ENCODE measurements around the gene MAP4K4. TPM values are rescaled to one million over a fixed set of nuclear protein-coding genes. Genes with fewer than 3 reads are reported as not detected.

MAP4K4 gene
- polyA plus RNA-seq, 1 donor (not counting 4 experiments of a cell fraction or from before 2014, with no cell fraction given), result 84.1 TPM

DNA sequence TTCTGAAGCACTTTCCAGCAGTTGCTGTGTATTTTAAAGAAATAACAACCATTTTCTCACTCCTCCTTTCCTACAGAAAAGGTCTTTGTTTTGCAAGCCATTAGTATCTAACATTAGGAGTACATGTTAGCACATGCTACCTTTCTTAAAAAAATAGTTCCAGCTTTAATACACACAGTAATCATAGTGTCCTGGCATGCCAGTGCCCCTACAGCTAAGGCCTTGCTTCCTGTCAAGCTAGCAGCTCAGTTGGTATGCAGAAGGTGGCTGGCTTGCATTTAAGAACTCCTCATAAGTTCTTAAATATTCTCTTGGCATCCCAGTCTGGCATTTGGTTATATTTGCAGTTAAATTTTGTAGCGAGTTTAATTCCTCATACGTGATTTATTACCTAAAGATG, 152.9 kb downstream of the MAP4K4 start:
- H3K36me3 ChIP-seq (ENCODE audit: control insufficient read depth in 2 of 2, extremely low read depth in 1 of 2, insufficient read depth in 2 of 2, low read length in 2 of 2), result peaks cover 4 to 24% of the 10 kb centered on the region in 2 experiments
- peaks cover 42% of the 10 kb centered on the region for H3K4me1 ChIP-seq (ENCODE audit: control insufficient read depth, extremely low read depth, insufficient read depth, low read length)
- H4K20me1 ChIP-seq (ENCODE audit: control insufficient read depth, extremely low read depth, insufficient read depth, low read length), result no peaks in the 10 kb centered on the region
- peak overlapping the region; percentile 58 for H3K27ac ChIP-seq (ENCODE audit: control insufficient read depth, insufficient read depth, low read length)
- H3K9me3 ChIP-seq (ENCODE audit: control insufficient read depth, low read depth, low read length), result no peaks in the 10 kb centered on the region
- peak; percentile 76 for FAIRE-seq
- TF ChIP-seq, protein P1, sequence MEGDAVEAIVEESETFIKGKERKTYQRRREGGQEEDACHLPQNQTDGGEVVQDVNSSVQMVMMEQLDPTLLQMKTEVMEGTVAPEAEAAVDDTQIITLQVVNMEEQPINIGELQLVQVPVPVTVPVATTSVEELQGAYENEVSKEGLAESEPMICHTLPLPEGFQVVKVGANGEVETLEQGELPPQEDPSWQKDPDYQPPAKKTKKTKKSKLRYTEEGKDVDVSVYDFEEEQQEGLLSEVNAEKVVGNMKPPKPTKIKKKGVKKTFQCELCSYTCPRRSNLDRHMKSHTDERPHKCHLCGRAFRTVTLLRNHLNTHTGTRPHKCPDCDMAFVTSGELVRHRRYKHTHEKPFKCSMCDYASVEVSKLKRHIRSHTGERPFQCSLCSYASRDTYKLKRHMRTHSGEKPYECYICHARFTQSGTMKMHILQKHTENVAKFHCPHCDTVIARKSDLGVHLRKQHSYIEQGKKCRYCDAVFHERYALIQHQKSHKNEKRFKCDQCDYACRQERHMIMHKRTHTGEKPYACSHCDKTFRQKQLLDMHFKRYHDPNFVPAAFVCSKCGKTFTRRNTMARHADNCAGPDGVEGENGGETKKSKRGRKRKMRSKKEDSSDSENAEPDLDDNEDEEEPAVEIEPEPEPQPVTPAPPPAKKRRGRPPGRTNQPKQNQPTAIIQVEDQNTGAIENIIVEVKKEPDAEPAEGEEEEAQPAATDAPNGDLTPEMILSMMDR (optimal IDR thresholded peaks at IDR 0.05 in 1 of 3, IDR thresholded peaks at IDR 0.05 in 1 of 3, conservative IDR thresholded peaks at IDR 0.05 in 1 of 3; ENCODE audit: extremely low read depth in 1 of 3, insufficient read depth in 2 of 3, low read length in 3 of 3), result no peak
- no peak for TF ChIP-seq EZH2 (IDR thresholded peaks at IDR 0.05; ENCODE audit: low read length)
- no peaks in the 10 kb centered on the region for H3K27me3 ChIP-seq (ENCODE audit: control insufficient read depth, extremely low read depth, insufficient read depth, low read length)
- no peak overlapping the region for H2AFZ ChIP-seq (ENCODE audit: control insufficient read depth, low read length)
- peak overlapping the region; percentile 63 for H3K4me2 ChIP-seq (ENCODE audit: control insufficient read depth, extremely low read depth, insufficient read depth, low read depth, low read length)
- peak; percentile 63 for DNase-seq (ENCODE audit: low read depth, low spot score)
- no peaks in the 10 kb centered on the region for H3K79me2 ChIP-seq (ENCODE audit: control insufficient read depth, insufficient read depth, low read length)
- dilution Hi-C loops (cut with MboI; ENCODE audit: extremely low pct_ligation_motif_present, low sequenced_read_pairs), result no loop called here
- H3K9ac ChIP-seq (ENCODE audit: control insufficient read depth, extremely low read depth, insufficient read depth, low read length), result peak overlapping the region; percentile 35
- H3K9me1 ChIP-seq (ENCODE audit: control insufficient read depth, extremely low read depth, insufficient read depth, low read length), result no peaks in the 10 kb centered on the region
- peak overlapping the region in 1 of 3 experiments; percentile 33 for H3K4me3 ChIP-seq (ENCODE audit: control insufficient read depth in 2 of 3, extremely low read depth in 1 of 3, insufficient read depth in 2 of 3, low read depth in 1 of 3, low read length in 3 of 3)

DNA sequence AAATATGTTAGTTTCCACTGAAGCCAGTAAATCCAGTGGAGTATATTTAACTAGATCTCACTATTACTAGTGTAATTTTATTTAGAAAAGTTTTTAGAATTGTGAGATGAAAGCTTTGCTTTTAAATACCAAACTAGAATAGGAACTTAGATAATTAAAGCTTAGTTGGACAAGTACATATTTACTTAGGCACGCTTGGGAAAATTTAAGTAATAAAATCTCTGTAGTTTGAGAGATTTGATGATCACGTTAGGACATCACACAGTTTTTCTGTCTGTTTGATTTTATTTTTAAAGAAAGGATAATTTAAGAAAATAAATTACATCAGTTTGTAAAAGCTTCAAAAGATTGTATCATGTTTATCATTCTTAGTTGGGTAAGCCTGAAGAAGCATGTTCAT, 153.5 kb downstream of the MAP4K4 start:
- DNase-seq (ENCODE audit: low read depth, low spot score) (no peak), FAIRE-seq (no peak)
- dilution Hi-C loops (cut with MboI; ENCODE audit: extremely low pct_ligation_motif_present, low sequenced_read_pairs), result no loop called here
- no peak overlapping the region for H3K9ac ChIP-seq (ENCODE audit: control insufficient read depth, extremely low read depth, insufficient read depth, low read length)
- H2AFZ ChIP-seq (ENCODE audit: control insufficient read depth, low read length), result no peak overlapping the region
- H3K4me2 ChIP-seq (ENCODE audit: control insufficient read depth, extremely low read depth, insufficient read depth, low read depth, low read length), result no peak overlapping the region
- no peak overlapping the region for H3K27ac ChIP-seq (ENCODE audit: control insufficient read depth, insufficient read depth, low read length)
- H3K27me3 ChIP-seq (ENCODE audit: control insufficient read depth, extremely low read depth, insufficient read depth, low read length), result no peaks in the 10 kb centered on the region
- no peaks in the 10 kb centered on the region for H3K9me1 ChIP-seq (ENCODE audit: control insufficient read depth, extremely low read depth, insufficient read depth, low read length)
- H4K20me1 ChIP-seq (ENCODE audit: control insufficient read depth, extremely low read depth, insufficient read depth, low read length), result no peaks in the 10 kb centered on the region
- peaks cover 42% of the 10 kb centered on the region for H3K4me1 ChIP-seq (ENCODE audit: control insufficient read depth, extremely low read depth, insufficient read depth, low read length)
- peaks cover 3% of the 10 kb centered on the region for H3K79me2 ChIP-seq (ENCODE audit: control insufficient read depth, insufficient read depth, low read length)
- peaks cover 4 to 29% of the 10 kb centered on the region in 2 experiments for H3K36me3 ChIP-seq (ENCODE audit: control insufficient read depth in 2 of 2, extremely low read depth in 1 of 2, insufficient read depth in 2 of 2, low read length in 2 of 2)
- TF ChIP-seq, protein P1 (optimal IDR thresholded peaks at IDR 0.05 in 1 of 3, IDR thresholded peaks at IDR 0.05 in 1 of 3, conservative IDR thresholded peaks at IDR 0.05 in 1 of 3; ENCODE audit: extremely low read depth in 1 of 3, insufficient read depth in 2 of 3, low read length in 3 of 3), result no peak
- no peak for TF ChIP-seq EZH2 (IDR thresholded peaks at IDR 0.05; ENCODE audit: low read length)
- no peaks in the 10 kb centered on the region for H3K9me3 ChIP-seq (ENCODE audit: control insufficient read depth, low read depth, low read length)
- no peak overlapping the region for H3K4me3 ChIP-seq (ENCODE audit: control insufficient read depth in 2 of 3, extremely low read depth in 1 of 3, insufficient read depth in 2 of 3, low read depth in 1 of 3, low read length in 3 of 3)
